HepG2 (cell line): Measurements from ENCODE around the gene SOX12.

Source experiments
- ELF1 ChIP-seq: sonication (generic); formaldehyde crosslinking; IDR thresholded peaks from 2 replicates; pipeline ENCODE4 v1.4.0; 2020; ENCODE audit warnings: missing genetic modification reagents
- NFKB2 ChIP-seq: sonication (generic); formaldehyde crosslinking; IDR thresholded peaks from 2 replicates; pipeline ENCODE4 v1.4.0; 2020; ENCODE audit warnings: missing genetic modification reagents, borderline replicate concordance
- POLR2AphosphoS5 ChIP-seq: IDR thresholded peaks from 2 replicates; pipeline ENCODE4 v1.6.1; 2012; ENCODE audit warnings: low read depth, low read length
- ZNF484 ChIP-seq: sonication (generic); formaldehyde crosslinking; IDR thresholded peaks from 2 replicates; pipeline ENCODE4 v1.5.1; 2020; ENCODE audit warnings: mild to moderate bottlenecking, low read depth, missing genetic modification reagents, borderline replicate concordance
- TF ChIP-seq, protein P1 (sequence below): sonication (generic); formaldehyde crosslinking; IDR thresholded peaks from 2 replicates; pipeline ENCODE4 v1.5.0; 2020; ENCODE audit warnings: mild to moderate bottlenecking, missing genetic modification reagents, moderate library complexity
- TF ChIP-seq, protein P2 (sequence below): sonication (generic); formaldehyde crosslinking; IDR thresholded peaks from 2 replicates; pipeline ENCODE4 v1.4.0; 2020; ENCODE audit warnings: missing genetic modification reagents

DNA sequence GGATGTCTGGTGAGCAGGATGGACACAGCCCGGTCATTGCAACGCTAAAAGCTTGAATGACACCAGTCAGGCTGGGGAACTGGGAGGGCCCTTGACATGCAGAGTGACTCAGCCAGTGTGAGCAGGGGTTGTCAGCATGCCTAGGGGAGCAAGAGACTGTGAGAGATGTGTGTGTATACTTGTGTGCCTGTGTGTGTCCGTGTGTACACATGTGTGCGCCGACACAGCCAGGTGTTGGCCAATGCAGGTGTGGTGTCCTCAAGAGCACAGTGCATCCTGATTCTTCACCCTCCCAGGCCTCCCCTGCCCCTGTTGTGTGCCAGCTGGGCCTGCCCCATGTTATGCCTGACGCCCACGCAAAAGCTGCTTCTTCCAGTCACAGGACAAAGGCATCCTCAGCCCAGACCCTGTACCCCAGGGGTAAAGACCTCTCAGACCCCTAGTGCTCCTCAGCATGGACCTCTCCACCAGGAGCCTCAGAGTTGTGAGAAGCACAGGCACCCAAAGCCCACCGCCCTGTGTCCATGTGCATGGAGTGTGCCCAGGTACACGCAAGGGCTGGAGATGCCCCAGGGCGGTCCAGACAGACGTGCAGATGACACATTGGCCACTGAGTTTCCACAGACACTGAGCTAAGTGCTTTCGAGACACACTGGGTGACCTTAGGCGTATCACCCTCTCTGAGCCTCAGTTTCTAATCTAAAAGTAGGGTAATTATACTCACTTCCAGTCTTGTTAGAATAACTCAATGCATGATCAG, 38.1 kb downstream of the SOX12 start:
- TF ChIP-seq NFKB2 (CRISPR knock-in tag), result peak; percentile 24; the same call in 1 of the 2 replicates
- no peak for TF ChIP-seq POLR2AphosphoS5
- no peak for TF ChIP-seq ZNF484 (CRISPR knock-in tag)
- TF ChIP-seq, protein P1, sequence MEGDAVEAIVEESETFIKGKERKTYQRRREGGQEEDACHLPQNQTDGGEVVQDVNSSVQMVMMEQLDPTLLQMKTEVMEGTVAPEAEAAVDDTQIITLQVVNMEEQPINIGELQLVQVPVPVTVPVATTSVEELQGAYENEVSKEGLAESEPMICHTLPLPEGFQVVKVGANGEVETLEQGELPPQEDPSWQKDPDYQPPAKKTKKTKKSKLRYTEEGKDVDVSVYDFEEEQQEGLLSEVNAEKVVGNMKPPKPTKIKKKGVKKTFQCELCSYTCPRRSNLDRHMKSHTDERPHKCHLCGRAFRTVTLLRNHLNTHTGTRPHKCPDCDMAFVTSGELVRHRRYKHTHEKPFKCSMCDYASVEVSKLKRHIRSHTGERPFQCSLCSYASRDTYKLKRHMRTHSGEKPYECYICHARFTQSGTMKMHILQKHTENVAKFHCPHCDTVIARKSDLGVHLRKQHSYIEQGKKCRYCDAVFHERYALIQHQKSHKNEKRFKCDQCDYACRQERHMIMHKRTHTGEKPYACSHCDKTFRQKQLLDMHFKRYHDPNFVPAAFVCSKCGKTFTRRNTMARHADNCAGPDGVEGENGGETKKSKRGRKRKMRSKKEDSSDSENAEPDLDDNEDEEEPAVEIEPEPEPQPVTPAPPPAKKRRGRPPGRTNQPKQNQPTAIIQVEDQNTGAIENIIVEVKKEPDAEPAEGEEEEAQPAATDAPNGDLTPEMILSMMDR (CRISPR knock-in tag), result no peak
- TF ChIP-seq, protein P2, sequence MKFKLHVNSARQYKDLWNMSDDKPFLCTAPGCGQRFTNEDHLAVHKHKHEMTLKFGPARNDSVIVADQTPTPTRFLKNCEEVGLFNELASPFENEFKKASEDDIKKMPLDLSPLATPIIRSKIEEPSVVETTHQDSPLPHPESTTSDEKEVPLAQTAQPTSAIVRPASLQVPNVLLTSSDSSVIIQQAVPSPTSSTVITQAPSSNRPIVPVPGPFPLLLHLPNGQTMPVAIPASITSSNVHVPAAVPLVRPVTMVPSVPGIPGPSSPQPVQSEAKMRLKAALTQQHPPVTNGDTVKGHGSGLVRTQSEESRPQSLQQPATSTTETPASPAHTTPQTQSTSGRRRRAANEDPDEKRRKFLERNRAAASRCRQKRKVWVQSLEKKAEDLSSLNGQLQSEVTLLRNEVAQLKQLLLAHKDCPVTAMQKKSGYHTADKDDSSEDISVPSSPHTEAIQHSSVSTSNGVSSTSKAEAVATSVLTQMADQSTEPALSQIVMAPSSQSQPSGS (CRISPR knock-in tag), result no peak
- TF ChIP-seq ELF1 (CRISPR knock-in tag), result no peak
